Parathyroid adenoma (tissue), 2 donors: ENCODE results near the gene SPOCK2.

Experiments used
- H2AFZ ChIP-seq: fragments of 300-600 bp; sonication (generic); one replicate; pipeline ENCODE4 v1.7.0; 2017; ENCODE audit warnings: antibody characterized with exemption, mild to moderate bottlenecking
- H3K27ac ChIP-seq: fragments of 300-600 bp; sonication (generic); one replicate; pipeline ENCODE4 v1.7.0; 2017
- H3K27me3 ChIP-seq: fragments of 300-600 bp; sonication (generic); one replicate; pipeline ENCODE4 v1.7.0; 2017; ENCODE audit warnings: low read length; ENCODE audit not compliant: control insufficient read depth, insufficient read depth
- H3K36me3 ChIP-seq: fragments of 300-600 bp; sonication (generic); one replicate; pipeline ENCODE4 v1.7.0; 2017; ENCODE audit warnings: low read length; ENCODE audit not compliant: control insufficient read depth, insufficient read depth
- H3K4me1 ChIP-seq: fragments of 300-600 bp; sonication (generic); one replicate; pipeline ENCODE4 v1.7.0; 2017; ENCODE audit warnings: control low read depth
- H3K4me2 ChIP-seq: fragments of 300-600 bp; sonication (generic); one replicate; pipeline ENCODE4 v1.7.0; 2017; ENCODE audit warnings: low read length
- H3K4me3 ChIP-seq: fragments of 300-600 bp; sonication (generic); one replicate; pipeline ENCODE4 v1.7.0; 2017; ENCODE audit warnings: low read depth, low read length
- H3K79me2 ChIP-seq: fragments of 300-600 bp; sonication (generic); one replicate; pipeline ENCODE4 v1.7.0; 2017; ENCODE audit warnings: control low read depth
- H3K9ac ChIP-seq: fragments of 300-600 bp; sonication (generic); one replicate; pipeline ENCODE4 v1.7.0; 2017; ENCODE audit warnings: mild to moderate bottlenecking
- H3K9me3 ChIP-seq: fragments of 300-600 bp; sonication (generic); one replicate; pipeline ENCODE4 v1.7.0; 2017; ENCODE audit warnings: low read length; ENCODE audit not compliant: control insufficient read depth
- TF ChIP-seq, protein P1 (sequence below): fragments of 300-600 bp; sonication (generic); IDR thresholded peaks from one replicate; pipeline ENCODE4 v1.7.0; 2017; ENCODE audit warnings: antibody characterized with exemption, mild to moderate bottlenecking
- donor health status: primary hyperparathyroidism.

SPOCK2 gene

DNA sequence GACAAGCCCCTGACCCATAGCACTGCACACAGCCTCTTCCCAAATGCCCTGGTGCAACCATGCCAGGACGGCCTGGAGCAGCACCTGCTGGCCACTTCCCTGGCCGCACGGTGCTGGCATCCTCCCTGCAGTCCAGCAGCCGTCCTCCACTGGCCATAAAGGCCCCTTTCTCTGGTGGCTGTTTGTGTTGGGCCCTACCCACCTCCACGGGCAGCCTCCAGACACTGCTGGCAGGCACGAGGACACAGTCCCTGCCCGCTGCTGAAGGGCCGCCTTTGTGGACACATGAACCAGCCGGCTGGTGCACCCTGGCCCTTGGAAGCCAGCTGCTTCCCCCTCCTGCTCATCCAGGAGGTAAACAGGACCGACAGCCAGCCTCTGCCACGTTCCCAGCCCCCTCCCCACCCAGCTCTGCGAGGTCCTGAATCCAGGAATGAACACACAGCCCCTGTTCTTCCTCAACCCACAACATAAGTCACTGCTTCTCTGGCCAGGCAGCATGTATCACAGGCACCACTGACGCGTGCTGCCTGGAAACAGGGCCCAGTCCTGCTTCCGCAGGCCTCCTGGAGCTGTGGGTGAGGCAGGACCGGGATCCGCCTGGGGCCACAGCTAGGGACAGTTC is 43.8 kb downstream of the SPOCK2 start:
- Histone ChIP-seq H3K9me3 (no peaks in the 10 kb centered on the region), H3K4me1 (no peaks in the 10 kb centered on the region), H3K27me3 (no peaks in the 10 kb centered on the region), H3K79me2 (no peaks in the 10 kb centered on the region), H3K27ac (no peak overlapping the region), H3K4me3 (no peak overlapping the region), H3K9ac (no peak overlapping the region), H3K36me3 (no peaks in the 10 kb centered on the region), H3K4me2 (no peak overlapping the region), H2AFZ (no peak overlapping the region)
- TF ChIP-seq, protein P1, sequence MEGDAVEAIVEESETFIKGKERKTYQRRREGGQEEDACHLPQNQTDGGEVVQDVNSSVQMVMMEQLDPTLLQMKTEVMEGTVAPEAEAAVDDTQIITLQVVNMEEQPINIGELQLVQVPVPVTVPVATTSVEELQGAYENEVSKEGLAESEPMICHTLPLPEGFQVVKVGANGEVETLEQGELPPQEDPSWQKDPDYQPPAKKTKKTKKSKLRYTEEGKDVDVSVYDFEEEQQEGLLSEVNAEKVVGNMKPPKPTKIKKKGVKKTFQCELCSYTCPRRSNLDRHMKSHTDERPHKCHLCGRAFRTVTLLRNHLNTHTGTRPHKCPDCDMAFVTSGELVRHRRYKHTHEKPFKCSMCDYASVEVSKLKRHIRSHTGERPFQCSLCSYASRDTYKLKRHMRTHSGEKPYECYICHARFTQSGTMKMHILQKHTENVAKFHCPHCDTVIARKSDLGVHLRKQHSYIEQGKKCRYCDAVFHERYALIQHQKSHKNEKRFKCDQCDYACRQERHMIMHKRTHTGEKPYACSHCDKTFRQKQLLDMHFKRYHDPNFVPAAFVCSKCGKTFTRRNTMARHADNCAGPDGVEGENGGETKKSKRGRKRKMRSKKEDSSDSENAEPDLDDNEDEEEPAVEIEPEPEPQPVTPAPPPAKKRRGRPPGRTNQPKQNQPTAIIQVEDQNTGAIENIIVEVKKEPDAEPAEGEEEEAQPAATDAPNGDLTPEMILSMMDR, result no peak

DNA sequence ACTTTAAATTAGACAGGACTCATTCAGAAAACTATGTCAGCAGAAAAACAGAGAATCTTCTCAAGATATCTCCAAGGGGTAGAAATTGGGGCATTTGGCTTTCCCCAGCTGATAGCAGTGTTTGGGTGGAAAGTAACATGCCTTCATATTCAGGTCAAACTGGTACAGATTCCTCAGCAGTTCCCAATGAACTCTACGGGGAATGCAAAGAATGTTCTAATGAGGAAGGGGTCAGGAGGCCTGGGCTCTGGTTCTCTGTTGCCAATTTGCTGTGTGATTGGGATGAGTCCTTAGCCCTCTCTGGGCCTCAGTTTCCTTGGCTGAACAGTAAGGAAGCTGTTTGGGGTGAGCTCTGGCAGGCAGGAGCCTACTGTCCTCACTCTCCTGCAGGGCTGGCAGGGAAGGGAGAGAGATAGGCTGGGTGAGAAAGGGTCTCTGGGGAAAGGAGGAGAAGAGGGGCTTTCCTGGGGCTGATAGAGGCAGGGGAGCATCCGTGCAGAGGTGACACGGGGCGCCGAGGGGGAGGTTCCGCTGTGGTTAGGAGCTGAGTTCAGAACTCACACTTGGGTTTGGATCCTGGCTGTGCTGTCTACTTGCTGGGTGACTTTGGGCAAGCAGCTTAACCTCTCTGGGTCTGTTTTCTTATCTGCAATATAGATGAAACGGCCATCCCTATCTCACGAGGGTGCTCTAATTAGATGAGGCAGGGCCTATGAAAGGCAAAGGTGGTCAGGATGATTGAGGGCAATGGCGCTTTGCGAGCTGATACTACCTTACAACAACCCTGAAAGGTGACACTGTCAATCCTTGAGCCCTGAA is 45.1 kb downstream of the SPOCK2 start:
- no peaks in the 10 kb centered on the region for H3K36me3 ChIP-seq
- no peak overlapping the region for H3K4me2 ChIP-seq
- no peaks in the 10 kb centered on the region for H3K4me1 ChIP-seq
- TF ChIP-seq, protein P1, result no peak
- H3K4me3 ChIP-seq, result no peak overlapping the region
- H3K9ac ChIP-seq, result no peak overlapping the region
- H3K79me2 ChIP-seq, result no peaks in the 10 kb centered on the region
- no peak overlapping the region for H3K27ac ChIP-seq
- H2AFZ ChIP-seq, result no peak overlapping the region
- no peaks in the 10 kb centered on the region for H3K27me3 ChIP-seq
- H3K9me3 ChIP-seq, result no peaks in the 10 kb centered on the region

DNA sequence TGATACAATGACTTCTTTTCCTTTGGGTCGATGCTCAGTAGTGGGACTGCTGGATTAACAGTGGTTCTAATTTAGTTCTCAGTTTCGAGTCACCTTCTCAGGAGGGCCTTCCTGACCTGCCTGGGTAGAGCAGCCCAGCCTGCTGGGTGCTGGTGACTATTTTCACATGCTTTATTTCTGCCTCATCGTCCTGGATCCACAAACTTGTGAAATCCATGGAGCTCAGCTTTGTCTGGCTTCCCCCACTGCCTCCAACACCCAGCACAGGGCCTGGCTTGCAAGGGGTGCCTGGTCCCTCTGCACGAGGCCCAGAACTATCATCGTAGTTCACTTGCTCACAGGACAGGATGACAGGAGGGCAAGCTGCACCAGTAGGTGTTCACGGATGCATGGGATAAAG is 46.9 kb downstream of the SPOCK2 start:
- TF ChIP-seq, protein P1, result no peak
- Histone ChIP-seq H3K27me3 (no peaks in the 10 kb centered on the region), H3K4me1 (no peaks in the 10 kb centered on the region), H3K79me2 (no peaks in the 10 kb centered on the region), H3K9ac (no peak overlapping the region), H3K4me2 (no peak overlapping the region), H3K27ac (no peak overlapping the region), H3K4me3 (no peak overlapping the region), H3K9me3 (no peaks in the 10 kb centered on the region), H3K36me3 (no peaks in the 10 kb centered on the region), H2AFZ (no peak overlapping the region)

DNA sequence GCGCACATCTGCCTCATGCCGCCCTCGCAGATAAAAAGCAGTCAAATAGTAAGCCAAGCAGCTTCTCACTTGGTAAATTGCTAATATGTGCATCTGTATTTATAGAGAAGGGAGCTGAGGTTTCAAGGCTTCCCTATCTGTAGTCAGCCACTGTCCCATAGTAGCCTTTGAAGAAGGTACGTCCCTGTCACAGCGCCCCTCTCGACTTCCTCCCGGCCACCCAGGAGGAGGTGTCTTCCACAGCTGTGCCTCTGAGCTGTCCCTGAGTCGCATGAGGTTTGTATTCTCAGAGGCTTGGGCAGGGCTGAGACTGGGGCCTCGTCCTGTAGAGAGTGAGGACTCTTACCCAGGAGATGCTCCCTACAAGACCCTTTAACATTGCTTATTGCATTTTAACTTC is 49.0 kb downstream of the SPOCK2 start:
- TF ChIP-seq, protein P1, result no peak
- no peak overlapping the region for H3K4me2 ChIP-seq
- H3K4me3 ChIP-seq, result no peak overlapping the region
- no peak overlapping the region for H3K9ac ChIP-seq
- H3K79me2 ChIP-seq, result no peaks in the 10 kb centered on the region
- no peak overlapping the region for H2AFZ ChIP-seq
- H3K27ac ChIP-seq, result no peak overlapping the region
- no peaks in the 10 kb centered on the region for H3K4me1 ChIP-seq
- no peaks in the 10 kb centered on the region for H3K9me3 ChIP-seq
- no peaks in the 10 kb centered on the region for H3K27me3 ChIP-seq
- no peaks in the 10 kb centered on the region for H3K36me3 ChIP-seq
